CD4-positive, alpha-beta memory T cell (primary cell): Measurements from ENCODE around the gene RAD51AP2. TPM values are rescaled to one million over a fixed set of nuclear protein-coding genes. Genes with fewer than 3 reads are reported as not detected.

Experiments used
- CTCF ChIA-PET: fragments of 350-600 bp; sonication (Branson Sonifier 250); formaldehyde crosslinking; loops from one replicate; lab custom pipeline; 2021; ENCODE audit warnings: inconsistent platforms; ENCODE audit not compliant: partially characterized antibody; lab: Charles Lee
- POLR2A ChIA-PET: fragments of 350-600 bp; sonication (Branson Sonifier 250); formaldehyde crosslinking; loops from one replicate; lab custom pipeline; 2021; ENCODE audit not compliant: partially characterized antibody; lab: Charles Lee
- DNase-seq, 5 donors: peaks; one replicate each; pipeline versions ENCODE4 v3.0.0 to v3.0.0-alpha.2; 2020 to 2022; ENCODE audit warnings: mixed read lengths in 1 of 5
- H3K27ac ChIP-seq: one replicate; pipeline ENCODE4 v1.7.0; 2013; ENCODE audit warnings: low read depth, low read length
- H3K27me3 ChIP-seq: 2 replicates; pipeline ENCODE4 v1.7.0; 2013; ENCODE audit warnings: mild to moderate bottlenecking, low read length, moderate library complexity; ENCODE audit not compliant: insufficient read depth
- H3K36me3 ChIP-seq: 2 replicates; pipeline ENCODE4 v1.7.0; 2013; ENCODE audit warnings: mild to moderate bottlenecking, low read length, moderate library complexity; ENCODE audit not compliant: insufficient read depth
- H3K4me1 ChIP-seq: 2 replicates; pipeline ENCODE4 v1.7.0; 2013; ENCODE audit warnings: mild to moderate bottlenecking, low read length, moderate library complexity; ENCODE audit not compliant: insufficient read depth
- H3K4me3 ChIP-seq, 2 donors: one replicate each; pipeline ENCODE4 v1.7.0; 2013; ENCODE audit warnings: low read length in 2 of 2, mild to moderate bottlenecking in 1 of 2
- H3K9me3 ChIP-seq, 2 donors: one replicate each; pipeline ENCODE4 v1.7.0; 2013; ENCODE audit warnings: low read length in 2 of 2, control low read depth in 1 of 2; ENCODE audit not compliant: control insufficient read depth in 1 of 2
- H3K27ac Mint-ChIP-seq, 7 donors: one replicate each; pipeline ENCODE4 v1.8.0; 2020 to 2021; ENCODE audit warnings: mixed read lengths in 7 of 7, mild to moderate bottlenecking in 6 of 7, inconsistent platforms in 3 of 7, moderate library complexity in 3 of 7
- H3K27me3 Mint-ChIP-seq, 2 donors: one replicate each; pipeline ENCODE4 v1.8.0; 2020 to 2021; ENCODE audit warnings: mixed read lengths in 2 of 2
- H3K36me3 Mint-ChIP-seq, 2 donors: one replicate each; pipeline ENCODE4 v1.8.0; 2020 to 2021; ENCODE audit warnings: mixed read lengths in 2 of 2, inconsistent platforms in 1 of 2, mild to moderate bottlenecking in 1 of 2
- H3K4me1 Mint-ChIP-seq, 4 donors: one replicate each; pipeline ENCODE4 v1.8.0; 2020 to 2021; ENCODE audit warnings: mixed read lengths in 4 of 4, mild to moderate bottlenecking in 1 of 4
- H3K4me3 Mint-ChIP-seq, 8 donors: one replicate each; pipeline ENCODE4 v1.8.0; 2020 to 2021; ENCODE audit warnings: mixed read lengths in 8 of 8, mild to moderate bottlenecking in 7 of 8, moderate library complexity in 6 of 8, inconsistent platforms in 3 of 8
- H3K9me3 Mint-ChIP-seq, 8 donors: one replicate each; pipeline ENCODE4 v1.8.0; 2020 to 2021; ENCODE audit warnings: mixed read lengths in 8 of 8, mild to moderate bottlenecking in 5 of 8, inconsistent platforms in 3 of 8, moderate library complexity in 1 of 8
- intact Hi-C: fragments of 100-400 bp; cut with micrococcal nuclease; formaldehyde crosslinking; loops from one replicate; pipeline ENCODE4 v1.15.1; 2023
- polyA plus RNA-seq, 2 donors: library from polyadenylated mRNA; unstranded; fragments of 300-500 nt; fragmentation: Illumina TruSeq; gene quantifications; one replicate each; pipeline ENCODE4 v1.2.3, GENCODE V29; 2021
- total RNA-seq, 2 experiments: library from RNA; stranded (reverse); gene quantifications; one replicate each; pipeline ENCODE4 v1.2.3, GENCODE V29; 2021

Gene RAD51AP2
- total and polyA plus RNA-seq, 4 experiments from 2014 or later = not detected

GRCh38 chr2:17536416-17536815 lies 18.2 kb upstream of the RAD51AP2 start:
- CTCF ChIA-PET = no interaction called here
- no peaks in the 10 kb centered on the region for H3K36me3 Mint-ChIP-seq
- Histone ChIP-seq H3K4me3 (no peak overlapping the region), H3K36me3 (no peaks in the 10 kb centered on the region), H3K4me1 (no peaks in the 10 kb centered on the region), H3K27me3 (peaks cover 7% of the 10 kb centered on the region), H3K9me3 (no peaks in the 10 kb centered on the region), H3K27ac (no peak overlapping the region)
- H3K27me3 Mint-ChIP-seq = peaks cover 31 to 32% of the 10 kb centered on the region in 2 donors
- H3K4me3 Mint-ChIP-seq = no peak overlapping the region
- H3K9me3 Mint-ChIP-seq = peaks cover 0 to 9% (median 5%) of the 10 kb centered on the region in 8 donors
- intact Hi-C loops = no loop called here
- POLR2A ChIA-PET = no interaction called here
- no peak for DNase-seq
- H3K4me1 Mint-ChIP-seq = peaks cover 2 to 5% (median 4%) of the 10 kb centered on the region in 4 donors
- no peak overlapping the region for H3K27ac Mint-ChIP-seq

DNA sequence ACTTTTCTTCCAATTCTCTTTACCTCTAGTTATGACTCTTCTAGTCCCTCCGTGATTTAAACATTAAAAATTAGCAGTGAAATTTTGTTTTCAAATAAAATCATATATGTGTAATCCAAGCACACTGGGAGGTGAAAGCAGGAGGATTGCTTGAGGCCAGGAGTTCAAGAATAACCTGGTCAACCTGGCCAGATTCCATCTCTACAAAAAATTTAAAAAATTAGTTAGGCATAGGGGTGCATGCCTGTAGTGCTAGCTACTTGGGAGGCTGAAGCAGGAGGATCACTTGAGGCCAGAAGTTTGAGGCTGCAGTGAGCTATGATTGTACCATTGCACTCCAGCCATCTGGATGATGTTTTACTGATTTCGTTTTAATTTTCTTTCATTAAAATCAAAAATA lies 15.3 kb upstream of the RAD51AP2 start:
- Mint-ChIP-seq H3K27me3 (peaks cover 14 to 17% of the 10 kb centered on the region in 2 donors), H3K4me1 (peaks cover 0 to 5% (median 3%) of the 10 kb centered on the region in 4 donors), H3K9me3 (peaks cover 0 to 5% (median 4%) of the 10 kb centered on the region in 8 donors), H3K36me3 (no peaks in the 10 kb centered on the region), H3K27ac (no peak overlapping the region), H3K4me3 (no peak overlapping the region)
- CTCF ChIA-PET = no interaction called here
- H3K9me3 ChIP-seq = no peaks in the 10 kb centered on the region
- DNase-seq = no peak
- no peaks in the 10 kb centered on the region for H3K27me3 ChIP-seq
- H3K36me3 ChIP-seq = no peaks in the 10 kb centered on the region
- POLR2A ChIA-PET = no interaction called here
- H3K4me3 ChIP-seq = no peak overlapping the region
- intact Hi-C loops = no loop called here
- no peaks in the 10 kb centered on the region for H3K4me1 ChIP-seq
- H3K27ac ChIP-seq = no peak overlapping the region

- no peaks in the 10 kb centered on the region for H3K36me3 Mint-ChIP-seq
- Histone ChIP-seq H3K36me3 (no peaks in the 10 kb centered on the region), H3K4me3 (no peak overlapping the region), H3K4me1 (no peaks in the 10 kb centered on the region), H3K27me3 (no peaks in the 10 kb centered on the region), H3K27ac (no peak overlapping the region), H3K9me3 (no peaks in the 10 kb centered on the region)
- no peak for DNase-seq
- no peak overlapping the region for H3K4me3 Mint-ChIP-seq
- H3K9me3 Mint-ChIP-seq = peaks cover 0 to 3% (median 0%) of the 10 kb centered on the region in 8 donors
- H3K4me1 Mint-ChIP-seq = no peaks in the 10 kb centered on the region
- POLR2A ChIA-PET = no interaction called here
- CTCF ChIA-PET = interaction anchor here (1.0 kb wide), 1 partner anchor 15 kb away, joined by 3 read pairs; no protein-coding TSS in a partner anchor
- H3K27me3 Mint-ChIP-seq = no peaks in the 10 kb centered on the region
- H3K27ac Mint-ChIP-seq = no peak overlapping the region
- intact Hi-C loops = no loop called here
Measured at GRCh38 chr2:17529771-17530170, 11.5 kb upstream of the RAD51AP2 start.

DNA sequence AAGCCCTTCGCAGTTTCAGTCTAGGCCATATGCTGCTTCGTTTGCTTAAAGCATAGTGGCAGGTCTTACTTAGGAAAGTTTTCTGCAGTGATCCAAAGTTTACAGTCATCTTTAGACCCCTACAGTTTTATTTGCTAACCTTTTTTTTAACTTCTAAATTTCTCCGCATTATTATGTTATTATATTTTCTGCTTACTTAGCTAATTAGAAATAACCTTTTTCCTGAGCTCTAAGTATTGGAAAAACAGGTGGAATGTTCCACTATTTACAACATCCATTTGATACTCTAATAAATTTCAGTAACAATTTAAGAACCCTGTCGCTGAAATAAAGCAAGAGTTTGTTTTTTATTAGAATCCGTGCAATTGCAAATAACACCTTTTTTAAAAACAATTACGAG lies 4.1 kb upstream of the RAD51AP2 start:
- Mint-ChIP-seq H3K36me3 (no peaks in the 10 kb centered on the region), H3K27ac (no peak overlapping the region), H3K27me3 (peaks cover 2 to 6% of the 10 kb centered on the region in 2 donors), H3K4me1 (no peaks in the 10 kb centered on the region), H3K9me3 (peaks cover 0 to 10% (median 0%) of the 10 kb centered on the region in 8 donors), H3K4me3 (no peak overlapping the region)
- POLR2A ChIA-PET = no interaction called here
- H3K36me3 ChIP-seq = no peaks in the 10 kb centered on the region
- H3K27me3 ChIP-seq = no peaks in the 10 kb centered on the region
- CTCF ChIA-PET = no interaction called here
- DNase-seq = no peak
- intact Hi-C loops = no loop called here
- H3K4me3 ChIP-seq = no peak overlapping the region
- H3K27ac ChIP-seq = no peak overlapping the region
- no peaks in the 10 kb centered on the region for H3K4me1 ChIP-seq
- no peaks in the 10 kb centered on the region for H3K9me3 ChIP-seq

- intact Hi-C loops = no loop called here
- Mint-ChIP-seq H3K36me3 (no peaks in the 10 kb centered on the region), H3K4me3 (no peak overlapping the region), H3K9me3 (peaks cover 0 to 10% (median 0%) of the 10 kb centered on the region in 8 donors), H3K4me1 (no peaks in the 10 kb centered on the region), H3K27ac (no peak overlapping the region), H3K27me3 (peaks cover 2 to 6% of the 10 kb centered on the region in 2 donors)
- Histone ChIP-seq H3K4me1 (no peaks in the 10 kb centered on the region), H3K9me3 (no peaks in the 10 kb centered on the region), H3K27ac (no peak overlapping the region), H3K27me3 (no peaks in the 10 kb centered on the region), H3K4me3 (no peak overlapping the region), H3K36me3 (no peaks in the 10 kb centered on the region)
- DNase-seq = no peak
- POLR2A ChIA-PET = no interaction called here
- CTCF ChIA-PET = no interaction called here
Measured at GRCh38 chr2:17521621-17522020, 3.4 kb upstream of the RAD51AP2 start.

DNA sequence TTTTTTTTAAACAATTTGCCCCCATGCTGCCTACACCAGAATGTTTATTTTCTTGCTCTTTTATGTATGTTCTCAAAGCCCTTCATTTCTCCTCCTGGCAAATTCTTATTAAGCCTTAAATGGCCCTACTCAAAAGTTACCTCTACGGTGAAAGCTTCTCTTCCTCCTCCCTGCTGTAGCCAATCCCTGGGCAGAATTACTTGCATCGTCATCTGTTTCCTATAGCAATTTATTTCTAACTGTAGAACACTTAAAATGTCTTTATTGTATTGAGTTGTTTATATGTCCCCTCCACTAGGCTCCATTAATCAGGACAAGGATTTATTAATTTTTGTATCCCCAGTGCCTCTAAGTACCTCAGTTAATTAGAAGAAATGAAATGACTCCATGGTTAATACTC lies 2.5 kb upstream of the RAD51AP2 start:
- POLR2A ChIA-PET = no interaction called here
- H3K27me3 Mint-ChIP-seq = peaks cover 2 to 6% of the 10 kb centered on the region in 2 donors
- intact Hi-C loops = no loop called here

DNA sequence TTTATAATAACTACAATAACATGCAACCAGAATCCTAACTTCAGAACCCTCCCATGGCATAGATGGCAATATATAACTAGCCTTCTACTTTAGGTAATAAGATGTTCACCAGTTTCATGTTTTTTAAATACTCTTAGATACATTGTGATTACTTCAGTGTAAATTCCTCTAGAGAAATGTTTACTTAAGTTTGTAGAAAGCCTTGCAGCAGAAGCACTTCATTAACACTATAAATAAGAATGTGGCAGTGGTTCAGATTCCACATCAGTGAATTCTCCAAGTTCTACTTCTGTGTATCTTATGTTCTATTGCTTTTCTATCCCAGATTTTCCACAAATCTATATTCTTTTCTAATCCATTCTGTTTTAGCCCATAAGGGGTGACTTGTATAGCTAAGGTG lies 1.2 kb upstream of the RAD51AP2 start:
- Mint-ChIP-seq H3K4me3 (no peak overlapping the region), H3K36me3 (no peaks in the 10 kb centered on the region), H3K4me1 (no peaks in the 10 kb centered on the region), H3K9me3 (peaks cover 0 to 7% (median 0%) of the 10 kb centered on the region in 8 donors), H3K27me3 (peaks cover 2 to 6% of the 10 kb centered on the region in 2 donors), H3K27ac (no peak overlapping the region)
- H3K4me1 ChIP-seq = no peaks in the 10 kb centered on the region
- H3K27me3 ChIP-seq = no peaks in the 10 kb centered on the region
- H3K4me3 ChIP-seq = no peak overlapping the region
- ChIA-PET POLR2A (no interaction called here), CTCF (no interaction called here)
- no peaks in the 10 kb centered on the region for H3K36me3 ChIP-seq
- intact Hi-C loops = no loop called here
- no peak for DNase-seq
- no peak overlapping the region for H3K27ac ChIP-seq
- H3K9me3 ChIP-seq = no peaks in the 10 kb centered on the region

More for the DNA sequence above, 2.5 kb upstream of the RAD51AP2 start:
- CTCF ChIA-PET = no interaction called here
- no peaks in the 10 kb centered on the region for H3K9me3 ChIP-seq
- Mint-ChIP-seq H3K36me3 (no peaks in the 10 kb centered on the region), H3K4me1 (no peaks in the 10 kb centered on the region), H3K4me3 (no peak overlapping the region), H3K9me3 (peaks cover 0 to 10% (median 0%) of the 10 kb centered on the region in 8 donors), H3K27ac (no peak overlapping the region)
- no peaks in the 10 kb centered on the region for H3K4me1 ChIP-seq
- no peak overlapping the region for H3K27ac ChIP-seq
- DNase-seq = no peak
- H3K27me3 ChIP-seq = no peaks in the 10 kb centered on the region
- H3K4me3 ChIP-seq = no peak overlapping the region
- H3K36me3 ChIP-seq = no peaks in the 10 kb centered on the region
